ENCODE measurements around the gene LTBP4.
A peak's percentile ranks its signal among the peaks of the same experiment; 100 is the strongest.

LTBP4 gene

GRCh38 chr19:40598918-40599307 lies 2.3 kb upstream of the LTBP4 start:
- DNase-seq, result no peak

DNA sequence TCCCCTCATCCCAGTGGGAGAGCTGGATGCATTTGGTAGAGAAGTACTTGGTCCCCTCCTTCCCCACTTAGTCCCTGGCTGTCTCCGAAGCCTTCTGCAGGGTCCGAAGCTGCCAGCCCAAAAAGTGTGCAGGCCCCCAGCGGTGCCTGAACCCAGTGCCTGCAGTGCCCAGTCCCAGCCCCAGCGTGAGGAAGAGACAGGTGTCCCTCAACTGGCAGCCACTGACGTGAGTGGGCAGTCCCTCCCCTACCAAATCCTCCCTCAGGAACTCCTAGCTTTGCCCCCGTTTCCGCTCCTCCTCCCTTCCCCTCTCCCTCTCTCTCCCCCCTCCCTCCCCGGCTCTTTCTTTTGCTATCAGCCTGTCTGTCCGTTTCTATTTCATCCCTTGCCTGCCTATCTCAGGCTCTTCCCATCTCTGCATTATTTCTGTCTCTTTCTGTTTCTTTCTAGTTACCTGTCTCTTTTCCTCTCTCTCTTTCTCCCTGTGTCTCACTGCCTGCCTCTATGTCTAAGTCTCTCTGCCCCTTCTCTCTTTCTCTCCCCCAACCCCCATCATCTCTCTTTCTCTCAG lies 1.8 kb upstream of the LTBP4 start:
- no peak for DNase-seq

DNA sequence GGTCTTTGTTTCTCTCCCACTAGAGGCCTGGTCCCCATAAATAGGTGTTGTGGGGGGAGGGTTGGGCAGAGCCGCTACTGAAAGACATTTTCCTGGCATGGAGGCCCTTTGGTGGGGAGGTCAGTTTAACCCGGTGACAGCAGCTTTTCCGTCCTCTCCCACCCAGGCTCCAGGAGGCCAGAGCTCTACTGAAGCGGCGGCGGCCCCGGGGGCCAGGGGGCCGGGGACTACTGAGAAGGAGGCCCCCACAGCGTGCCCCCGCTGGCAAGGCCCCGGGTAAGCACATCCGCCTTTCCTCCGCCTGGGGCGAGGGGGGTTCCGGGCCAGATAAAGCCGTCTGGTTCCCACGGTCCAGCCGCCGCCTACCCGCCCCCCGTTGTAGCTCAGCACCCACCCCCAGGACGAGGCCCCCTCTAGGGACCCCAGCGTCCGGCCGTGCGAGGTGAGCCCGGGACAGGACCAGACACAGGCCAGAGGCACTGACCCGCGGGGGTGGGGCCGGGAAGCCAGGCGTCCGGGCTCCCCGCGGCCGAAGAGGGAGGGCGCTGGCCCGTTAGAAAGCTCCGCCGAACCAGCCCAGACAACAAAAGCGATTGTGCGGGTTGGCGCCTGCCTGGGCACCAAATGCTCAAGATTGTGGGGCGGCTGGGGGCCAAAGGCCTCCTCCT lies 1.1 kb upstream of the LTBP4 start:
- DNase-seq, result no peak

DNA sequence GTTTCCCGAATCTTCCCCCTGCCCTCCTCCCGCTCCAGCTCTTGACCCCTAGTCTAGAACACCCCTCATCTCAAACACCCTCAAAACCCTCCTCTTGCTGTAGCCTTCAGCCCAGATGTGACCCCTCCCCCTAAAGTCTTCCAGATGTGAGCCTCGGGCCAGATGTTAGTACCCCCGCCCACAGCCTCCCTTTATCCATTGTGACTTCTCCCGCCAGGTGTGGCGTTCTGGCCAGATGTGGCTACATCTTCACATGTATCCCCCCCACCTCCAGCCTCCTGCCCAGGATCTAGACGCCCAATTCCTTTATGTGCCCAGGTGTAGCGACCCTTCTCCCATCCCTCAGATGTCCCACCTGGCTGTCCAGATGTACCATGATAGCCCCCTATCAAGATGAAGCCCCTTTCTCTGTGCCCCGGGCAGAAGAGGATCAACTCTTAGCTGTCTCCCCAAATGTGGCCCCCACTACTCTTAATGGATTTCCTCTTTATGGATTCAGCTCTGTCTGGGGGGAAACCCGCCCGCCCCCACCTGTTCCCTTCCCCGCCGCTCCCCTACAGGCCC lies 517 bp upstream of the LTBP4 start:
- no peak for DNase-seq

- no peak for DNase-seq
These were observed 1.9 kb downstream of the LTBP4 start for GRCh38 chr19:40603071-40603388.

DNA sequence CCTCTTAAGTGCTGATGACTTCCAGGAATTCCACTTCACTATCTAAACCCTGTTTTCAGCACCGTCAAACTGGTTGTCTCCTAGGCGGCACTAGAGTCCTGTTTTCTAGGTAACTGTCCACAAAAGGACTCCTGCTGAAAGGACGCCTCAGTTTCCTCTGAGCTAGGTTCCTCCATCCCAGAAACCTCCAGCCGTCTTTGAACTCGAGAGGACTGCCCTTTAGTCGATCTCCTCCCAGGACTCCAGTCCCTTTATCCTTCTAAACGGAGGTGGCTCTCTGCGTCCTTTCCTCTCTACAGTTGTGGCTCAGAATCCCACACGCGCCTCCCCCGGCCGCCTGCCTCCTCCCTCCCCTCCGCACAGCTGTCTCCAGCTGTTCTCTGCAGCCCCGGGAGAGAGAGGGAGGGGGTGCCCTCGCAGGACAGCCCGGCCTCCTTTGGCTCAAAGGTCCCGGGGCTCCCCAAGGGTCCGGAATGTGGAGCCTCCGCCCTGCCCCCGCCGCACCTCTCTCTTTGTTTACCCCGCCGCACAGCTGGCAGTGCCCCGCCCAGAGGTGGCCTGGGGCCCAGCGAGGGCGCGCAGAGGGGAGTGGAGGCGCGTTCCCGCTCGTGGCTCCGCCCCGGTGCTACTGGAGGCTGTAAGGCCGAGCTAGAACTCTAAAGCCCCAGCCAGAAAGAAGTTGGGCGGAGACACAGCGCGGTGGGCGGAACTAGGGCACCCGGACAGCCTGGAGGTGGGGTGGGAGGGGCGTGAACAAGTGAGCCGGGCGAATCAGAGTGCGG lies 2.4 kb downstream of the LTBP4 start:
- peak; percentile 98 for DNase-seq

DNA sequence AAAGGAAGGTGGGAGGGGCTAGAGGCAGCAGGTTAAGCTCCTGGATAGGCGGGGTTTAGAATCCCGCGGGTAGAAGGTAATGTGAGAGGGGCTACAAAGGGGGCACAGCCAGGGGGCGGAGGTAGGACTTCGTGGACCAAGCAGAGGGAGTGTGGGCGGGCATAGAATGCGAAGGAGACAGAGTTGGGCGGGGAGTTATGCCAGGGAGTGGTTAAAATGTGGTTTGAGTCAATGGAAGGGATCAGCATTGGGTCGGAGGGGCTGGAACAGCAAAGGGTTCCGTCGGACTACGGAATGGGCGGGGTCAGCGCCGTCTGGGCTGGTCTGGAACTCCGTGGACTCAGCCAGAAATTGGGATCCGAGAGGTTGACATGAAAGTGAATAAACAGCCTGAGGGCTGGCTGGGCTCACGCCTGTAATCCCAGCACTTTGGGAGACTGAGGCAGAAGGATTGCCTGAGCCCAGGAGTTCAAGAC lies 3.0 kb downstream of the LTBP4 start:
- no peak for DNase-seq

DNA sequence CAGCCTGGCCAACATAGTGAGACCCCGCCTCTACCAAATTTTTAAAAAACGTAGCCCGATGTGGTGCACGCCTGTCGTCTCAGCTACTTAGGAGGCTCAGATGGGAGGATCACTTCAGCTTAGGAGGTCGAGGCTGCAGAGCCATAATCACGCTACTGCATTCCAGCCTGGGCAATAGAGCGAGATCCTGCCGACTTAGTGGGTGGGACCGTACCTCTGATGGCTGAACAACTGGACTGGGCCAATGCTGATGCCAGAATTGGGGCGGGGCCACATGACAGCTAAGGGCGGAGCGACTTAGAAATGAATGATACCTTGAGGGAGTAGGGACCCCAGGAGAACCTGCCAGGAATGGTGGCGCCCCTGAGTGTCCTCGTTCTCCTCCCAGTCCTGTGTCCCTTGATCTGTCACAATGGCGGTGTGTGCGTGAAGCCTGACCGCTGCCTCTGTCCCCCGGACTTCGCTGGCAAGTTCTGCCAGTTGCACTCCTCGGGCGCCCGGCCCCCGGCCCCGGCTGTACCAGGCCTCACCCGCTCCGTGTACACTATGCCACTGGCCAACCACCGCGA lies 3.6 kb downstream of the LTBP4 start:
- no peak for DNase-seq

DNA sequence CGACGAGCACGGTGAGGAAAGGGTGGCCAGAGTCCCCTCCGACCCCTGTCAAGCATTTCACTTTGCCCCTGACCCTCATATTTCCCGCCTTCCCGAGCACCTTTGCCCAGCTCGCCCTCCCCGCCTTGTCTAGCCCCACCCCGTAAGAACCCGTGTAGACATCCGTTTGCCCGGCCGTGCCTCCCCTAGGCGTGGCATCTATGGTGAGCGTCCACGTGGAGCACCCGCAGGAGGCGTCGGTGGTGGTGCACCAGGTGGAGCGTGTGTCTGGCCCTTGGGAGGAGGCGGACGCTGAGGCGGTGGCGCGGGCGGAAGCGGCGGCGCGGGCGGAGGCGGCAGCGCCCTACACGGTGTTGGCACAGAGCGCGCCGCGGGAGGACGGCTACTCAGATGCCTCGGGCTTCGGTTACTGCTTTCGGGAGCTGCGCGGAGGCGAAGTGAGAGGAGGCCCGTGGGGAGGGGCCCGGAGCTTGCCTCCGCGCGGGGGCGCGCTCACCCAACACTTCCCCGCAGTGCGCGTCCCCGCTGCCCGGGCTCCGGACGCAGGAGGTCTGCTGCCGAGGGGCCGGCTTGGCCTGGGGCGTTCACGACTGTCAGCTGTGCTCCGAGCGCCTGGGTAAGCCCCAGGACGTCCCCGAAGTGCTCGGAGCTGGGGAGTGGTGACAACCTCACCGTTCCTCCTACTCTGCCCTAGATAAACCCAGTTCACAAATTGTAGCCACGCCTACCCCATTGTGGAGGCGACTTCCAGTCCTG lies 4.2 kb downstream of the LTBP4 start:
- DNase-seq, result peak; percentile 68

GRCh38 chr19:40607311-40608239 lies 6.4 kb downstream of the LTBP4 start:
- no peak for DNase-seq

GRCh38 chr19:40608240-40608621 lies 7.1 kb downstream of the LTBP4 start:
- no peak for DNase-seq

- no peak for DNase-seq
These were observed 7.8 kb downstream of the LTBP4 start for GRCh38 chr19:40608957-40609356.

GRCh38 chr19:40609561-40610395 lies 8.6 kb downstream of the LTBP4 start:
- DNase-seq, result no peak

DNA sequence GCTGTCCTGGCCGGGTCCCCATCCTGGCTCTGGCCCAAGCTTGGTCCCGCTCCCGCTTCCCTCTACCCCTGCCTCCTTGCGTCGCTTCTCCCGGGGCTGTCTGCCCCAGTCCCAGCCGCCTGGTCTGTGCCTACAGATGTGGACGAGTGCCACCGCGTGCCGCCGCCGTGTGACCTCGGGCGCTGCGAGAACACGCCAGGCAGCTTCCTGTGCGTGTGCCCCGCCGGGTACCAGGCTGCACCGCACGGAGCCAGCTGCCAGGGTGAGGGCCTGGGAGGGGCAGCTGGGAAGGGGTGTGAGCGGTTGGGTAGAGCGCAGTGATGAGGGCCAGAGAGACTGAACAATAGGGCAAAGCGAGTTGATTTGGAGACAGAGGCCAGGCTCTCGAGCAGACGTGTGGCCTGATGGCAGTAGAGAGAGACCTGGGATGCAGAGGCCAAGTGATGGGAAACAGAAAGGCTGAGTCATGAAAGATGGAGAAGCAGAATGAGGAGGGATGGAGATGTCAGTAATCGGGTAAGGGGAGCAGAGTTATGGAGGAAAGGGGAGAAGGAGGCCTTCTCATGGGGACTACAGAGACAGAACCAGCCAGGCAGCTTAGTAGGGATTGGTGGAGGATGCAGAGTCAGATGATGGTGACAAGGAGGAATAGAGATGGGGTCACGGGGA lies 9.4 kb downstream of the LTBP4 start:
- no peak for DNase-seq

DNA sequence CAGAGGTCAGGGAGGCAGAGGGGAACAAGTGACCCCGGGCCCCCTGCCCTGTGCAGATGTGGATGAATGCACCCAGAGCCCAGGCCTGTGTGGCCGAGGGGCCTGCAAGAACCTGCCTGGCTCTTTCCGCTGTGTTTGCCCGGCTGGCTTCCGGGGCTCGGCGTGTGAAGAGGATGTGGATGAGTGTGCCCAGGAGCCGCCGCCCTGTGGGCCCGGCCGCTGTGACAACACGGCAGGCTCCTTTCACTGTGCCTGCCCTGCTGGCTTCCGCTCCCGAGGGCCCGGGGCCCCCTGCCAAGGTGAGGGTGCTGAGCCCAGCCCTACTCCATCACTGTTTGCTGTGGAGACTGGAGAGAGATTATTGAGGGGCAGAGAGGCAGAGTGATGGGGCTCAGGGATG lies 9.9 kb downstream of the LTBP4 start:
- no peak for DNase-seq

DNA sequence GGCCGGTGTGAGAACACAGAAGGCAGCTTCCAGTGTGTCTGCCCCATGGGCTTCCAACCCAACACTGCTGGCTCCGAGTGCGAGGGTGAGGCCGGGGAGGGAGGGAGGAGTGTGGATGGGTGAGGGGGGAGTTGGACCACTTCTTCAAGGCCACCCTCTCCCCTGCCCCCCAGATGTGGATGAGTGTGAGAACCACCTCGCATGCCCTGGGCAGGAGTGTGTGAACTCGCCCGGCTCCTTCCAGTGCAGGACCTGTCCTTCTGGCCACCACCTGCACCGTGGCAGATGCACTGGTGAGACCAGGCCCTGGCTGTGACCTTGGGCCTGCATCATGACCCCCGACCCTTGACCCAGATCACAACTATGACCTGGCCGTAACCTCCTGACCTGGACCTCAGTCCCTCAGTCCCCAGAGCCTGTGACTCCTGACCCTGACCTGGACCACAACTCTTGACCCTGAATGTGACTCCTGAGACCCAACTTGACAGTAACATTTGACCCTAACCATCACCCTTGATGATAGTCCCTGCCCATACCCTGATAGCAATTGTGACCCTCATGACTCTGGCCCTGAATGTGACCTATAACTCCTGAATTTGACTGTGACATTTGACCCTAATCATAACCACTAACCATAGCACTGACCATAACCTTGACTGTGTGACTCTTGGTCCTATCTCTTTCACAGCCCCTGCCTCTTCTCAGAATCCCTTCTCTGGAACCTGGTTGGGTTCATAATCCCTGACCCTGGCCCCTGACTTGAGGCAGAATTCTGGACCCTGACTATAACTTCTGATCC lies 10.9 kb downstream of the LTBP4 start:
- no peak for DNase-seq

- DNase-seq, result no peak
These were observed 11.9 kb downstream of the LTBP4 start for GRCh38 chr19:40612831-40613689.
